NT2/D1 (cell line): ENCODE data around the gene DOK3.

ENCODE experiments used
- DNase-seq: peaks from one replicate; pipeline ENCODE4 v3.0.0-alpha.2; 2011; ENCODE audit warnings: low read depth, low spot score
- H3K27me3 ChIP-seq: 2 replicates; pipeline ENCODE4 v1.6.0; 2011; ENCODE audit warnings: mild to moderate bottlenecking; ENCODE audit not compliant: insufficient read length, insufficient read depth
- H3K36me3 ChIP-seq: 2 replicates; pipeline ENCODE4 v1.6.1; 2011; ENCODE audit warnings: mild to moderate bottlenecking, low read length, mixed read lengths; ENCODE audit not compliant: insufficient read depth, insufficient read length
- H3K4me1 ChIP-seq: 2 replicates; pipeline ENCODE4 v1.5.1; 2011; ENCODE audit not compliant: insufficient read depth, insufficient read length
- H3K4me3 ChIP-seq: 2 replicates; pipeline ENCODE4 v1.5.1; 2011; ENCODE audit warnings: low read depth; ENCODE audit not compliant: insufficient read length
- H3K9ac ChIP-seq: 2 replicates; pipeline ENCODE4 v1.6.0; 2011; ENCODE audit warnings: low read depth; ENCODE audit not compliant: insufficient read length
- H3K9me3 ChIP-seq: 2 replicates; pipeline ENCODE4 v1.5.1; 2011; ENCODE audit warnings: mild to moderate bottlenecking, low read length; ENCODE audit not compliant: insufficient read depth
- SUZ12 ChIP-seq: IDR thresholded peaks from 2 replicates; pipeline ENCODE4 v1.6.1; 2011; ENCODE audit not compliant: insufficient read length, insufficient read depth; ENCODE audit errors: extremely low read depth
- YY1 ChIP-seq: IDR thresholded peaks from 2 replicates; pipeline ENCODE4 v1.6.1; 2011; ENCODE audit not compliant: insufficient read length, insufficient read depth
- ZNF274 ChIP-seq: IDR thresholded peaks from 2 replicates; pipeline ENCODE4 v1.6.1; 2011; ENCODE audit warnings: mild to moderate bottlenecking, low read depth, low read length

DOK3 gene

DNA sequence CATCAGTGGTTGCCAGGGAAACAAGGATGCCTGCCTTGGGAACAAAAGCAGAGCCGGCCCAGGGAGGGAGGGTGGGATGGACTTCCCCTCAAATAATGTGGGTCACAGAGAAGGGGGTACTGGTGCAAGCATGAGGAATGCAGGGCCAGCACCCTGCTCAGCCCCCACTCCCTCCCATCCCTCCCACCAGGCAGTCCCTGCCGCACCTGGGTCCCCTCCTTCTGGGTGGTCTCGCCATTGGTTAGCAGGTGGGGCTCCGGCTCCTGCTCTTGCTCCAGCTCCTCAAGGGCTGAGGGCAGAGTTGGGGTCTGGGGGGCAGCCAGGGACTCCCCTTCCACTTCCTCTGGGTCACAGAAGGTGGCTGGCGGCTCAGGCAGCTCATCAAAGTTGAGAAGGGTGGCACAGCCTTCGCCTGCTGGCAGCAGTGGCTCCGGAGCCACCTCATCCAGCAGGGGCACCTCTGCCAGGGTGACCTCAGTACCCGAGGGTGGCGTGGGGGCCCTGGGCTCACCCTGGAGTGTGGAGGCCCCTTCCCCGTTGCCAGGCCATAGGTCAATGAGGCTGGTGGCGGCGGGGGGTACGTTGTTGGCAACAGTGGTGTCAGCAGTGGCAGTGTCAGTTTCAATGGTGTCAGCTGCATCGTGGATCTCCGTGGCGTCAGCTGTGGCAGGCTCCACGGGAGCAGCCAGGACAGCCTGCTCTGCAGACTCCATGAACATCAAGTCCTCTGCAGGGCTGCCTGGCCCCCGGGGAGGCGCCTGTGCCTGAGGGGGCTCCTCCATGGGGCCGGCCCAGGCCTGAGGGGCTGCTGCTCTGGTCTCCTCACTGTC lies 51.6 kb downstream of the DOK3 start:
- TF ChIP-seq YY1 (no peak), ZNF274 (no peak), SUZ12 (no peak)
- H3K36me3 ChIP-seq = peaks cover 64% of the 10 kb centered on the region

GRCh38 chr5:177456976-177457851 lies 52.4 kb downstream of the DOK3 start:
- Histone ChIP-seq H3K36me3 (peaks cover 56% of the 10 kb centered on the region), H3K9ac (no peak overlapping the region), H3K4me1 (peaks cover 3% of the 10 kb centered on the region), H3K27me3 (peaks cover 9% of the 10 kb centered on the region), H3K4me3 (no peak overlapping the region), H3K9me3 (peaks cover 32% of the 10 kb centered on the region; the same call in 1 of the 2 replicates)
- TF ChIP-seq YY1 = no peak
- DNase-seq = peak; percentile 96

More for the DNA sequence above, 51.6 kb downstream of the DOK3 start:
- Histone ChIP-seq H3K4me3 (no peak overlapping the region), H3K9ac (no peak overlapping the region), H3K4me1 (peaks cover 3% of the 10 kb centered on the region), H3K27me3 (peaks cover 9% of the 10 kb centered on the region), H3K9me3 (peaks cover 32% of the 10 kb centered on the region; the same call in 1 of the 2 replicates)
- DNase-seq = no peak

GRCh38 chr5:177456591-177456964 lies 53.0 kb downstream of the DOK3 start:
- no peak overlapping the region for H3K4me3 ChIP-seq
- H3K9me3 ChIP-seq = peaks cover 32% of the 10 kb centered on the region; the same call in 1 of the 2 replicates
- no peak for TF ChIP-seq SUZ12
- no peak for TF ChIP-seq ZNF274
- TF ChIP-seq YY1 = no peak
- no peak for DNase-seq
- H3K9ac ChIP-seq = no peak overlapping the region
- peaks cover 3% of the 10 kb centered on the region for H3K4me1 ChIP-seq
- peaks cover 50% of the 10 kb centered on the region for H3K36me3 ChIP-seq
- peaks cover 9% of the 10 kb centered on the region for H3K27me3 ChIP-seq

- TF ChIP-seq YY1 (no peak), ZNF274 (no peak), SUZ12 (no peak)
- Histone ChIP-seq H3K9ac (peak overlapping the region; percentile 85), H3K36me3 (peaks cover 47% of the 10 kb centered on the region), H3K9me3 (peaks cover 32% of the 10 kb centered on the region; the same call in 1 of the 2 replicates), H3K4me1 (peaks cover 3% of the 10 kb centered on the region), H3K4me3 (peak overlapping the region; percentile 78), H3K27me3 (peaks cover 10% of the 10 kb centered on the region)
- peak; percentile 94 for DNase-seq
These were observed 53.7 kb downstream of the DOK3 start for GRCh38 chr5:177455661-177456590.

GRCh38 chr5:177455036-177455660 lies 54.5 kb downstream of the DOK3 start:
- peak; percentile 84 for DNase-seq
- peaks cover 26% of the 10 kb centered on the region; the same call in 1 of the 2 replicates for H3K9me3 ChIP-seq
- TF ChIP-seq YY1 = no peak
- no peak for TF ChIP-seq ZNF274
- no peak for TF ChIP-seq SUZ12
- H3K4me1 ChIP-seq = peaks cover 3% of the 10 kb centered on the region
- peaks cover 41% of the 10 kb centered on the region for H3K36me3 ChIP-seq
- H3K9ac ChIP-seq = peak overlapping the region; percentile 89
- peaks cover 12% of the 10 kb centered on the region for H3K27me3 ChIP-seq
- peak overlapping the region; percentile 78 for H3K4me3 ChIP-seq

DNA sequence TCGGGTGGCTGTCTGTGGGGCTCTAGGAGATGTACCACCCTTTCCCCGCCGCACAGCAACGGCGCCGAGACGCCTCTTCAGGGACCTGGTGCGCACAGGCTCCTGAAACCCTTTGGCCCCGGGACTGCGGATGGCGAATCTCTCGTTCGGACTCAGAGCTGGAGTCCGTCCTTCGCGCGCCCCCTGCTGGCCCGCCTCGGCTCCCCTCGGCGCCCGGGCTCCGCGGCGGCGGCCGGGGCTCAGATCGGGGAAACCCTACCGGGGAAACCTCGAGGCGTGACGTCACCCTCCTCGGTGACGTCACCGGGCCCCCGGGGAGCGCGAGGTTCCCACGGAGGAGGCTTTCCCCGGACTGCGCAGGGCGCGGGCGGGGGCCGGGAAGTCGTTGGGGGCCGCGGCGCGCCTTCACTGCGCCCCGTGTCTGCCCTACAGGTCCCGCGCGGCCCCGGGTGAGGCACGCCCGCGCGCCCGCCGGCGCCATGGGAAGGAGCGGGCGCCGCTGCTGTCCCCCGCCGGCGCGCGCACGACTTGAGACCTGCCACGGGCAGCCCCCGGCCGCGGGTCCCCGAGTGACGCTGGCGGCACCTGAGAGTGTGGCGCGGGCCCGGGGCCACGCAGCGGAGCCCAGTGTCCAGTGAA lies 55.1 kb downstream of the DOK3 start:
- H3K4me1 ChIP-seq = peaks cover 3% of the 10 kb centered on the region

More for the DNA sequence above, 55.1 kb downstream of the DOK3 start:
- TF ChIP-seq YY1 (no peak), ZNF274 (no peak), SUZ12 (no peak)
- peaks cover 12% of the 10 kb centered on the region for H3K27me3 ChIP-seq
- H3K9me3 ChIP-seq = peaks cover 21% of the 10 kb centered on the region; the same call in 1 of the 2 replicates
- peaks cover 35% of the 10 kb centered on the region for H3K36me3 ChIP-seq
- H3K9ac ChIP-seq = peak overlapping the region; percentile 89
- H3K4me3 ChIP-seq = peak overlapping the region; percentile 78
- peak; percentile 78 for DNase-seq
